ENCODE measurements around the gene FANCM. TPM values are rescaled to one million over a fixed set of nuclear protein-coding genes. Genes with fewer than 3 reads are reported as not detected.

FANCM gene
- total and polyA plus RNA-seq, 9 of the 15 experiments (the other 6 are each of a cell fraction or from before 2014, with no cell fraction given), result 5.1 to 14.4 (median 6.2) TPM

DNA sequence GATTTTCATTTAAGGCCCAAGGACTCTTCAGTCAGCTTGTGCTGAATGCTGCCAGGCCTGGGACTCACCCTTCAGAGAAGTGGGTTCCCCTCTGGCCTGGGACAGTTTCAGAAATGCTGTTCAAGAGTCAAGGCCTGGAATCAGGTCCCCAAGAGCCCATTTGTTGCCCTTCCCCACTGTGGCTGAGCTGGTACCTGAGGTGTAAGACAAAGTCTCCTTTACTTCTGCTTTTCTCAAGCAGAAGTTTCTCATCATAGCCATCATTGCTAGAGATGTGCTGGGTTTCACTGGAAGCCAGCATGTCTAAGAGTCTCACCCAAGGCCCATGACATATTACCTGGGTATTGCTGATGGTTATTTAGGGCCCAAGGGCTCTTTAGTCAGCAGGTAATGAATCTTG, 8.9 kb downstream of the FANCM start:
- H3K36me3 ChIP-seq (ENCODE audit: control insufficient read depth, insufficient read depth, low read length), result peaks cover 23% of the 10 kb centered on the region; the same call in 2 of the 3 replicates
- no peak overlapping the region for H3K9ac ChIP-seq (ENCODE audit: insufficient read depth in 1 of 2, low read depth in 2 of 2, low read length in 2 of 2)
- POLR2A ChIA-PET, result no interaction called here
- no peak for FAIRE-seq
- no peaks in the 10 kb centered on the region; a peak in 1 of 5 replicates for H3K4me1 ChIP-seq (replicated peaks in 1 of 2; ENCODE audit: control insufficient read depth in 2 of 2, insufficient read depth in 2 of 2, low read length in 2 of 2)
- H3K79me2 ChIP-seq (ENCODE audit: control insufficient read depth, insufficient read depth, low read length), result peaks cover 29% of the 10 kb centered on the region
- intact Hi-C loops (cut with micrococcal nuclease), result no loop called here
- in situ Hi-C loops (cut with MboI), result no loop called here
- TF ChIP-seq RB1 (IDR thresholded peaks at IDR 0.05; ENCODE audit: low read depth), result no peak
- TF ChIP-seq SPI1 (IDR thresholded peaks at IDR 0.05; ENCODE audit: borderline replicate concordance, low read depth, low read length), result no peak
- TF ChIP-seq SIN3B (IDR thresholded peaks at IDR 0.05; ENCODE audit: low read depth), result no peak
- TF ChIP-seq NR2C1 (IDR thresholded peaks at IDR 0.05), result no peak
- TF ChIP-seq NR2C1 (tag; IDR thresholded peaks at IDR 0.05), result no peak
- TF ChIP-seq ZNF436 (CRISPR knock-in tag; IDR thresholded peaks at IDR 0.05), result no peak
- TF ChIP-seq ZNF830 (CRISPR knock-in tag; IDR thresholded peaks at IDR 0.05), result no peak
- TF ChIP-seq GATAD2B (IDR thresholded peaks at IDR 0.05; ENCODE audit: borderline replicate concordance), result no peak
- H3K27ac ChIP-seq (ENCODE audit: extremely low read depth, low read depth, low read length), result no peak overlapping the region
- ATAC-seq, result no peak
- BruUV-seq (replicated peaks), result no TSS peak
- H3K9me3 ChIP-seq (replicated peaks; ENCODE audit: control insufficient read depth, insufficient read depth, low read depth, low read length), result no peaks in the 10 kb centered on the region
- no peak overlapping the region for H3K4me2 ChIP-seq (ENCODE audit: insufficient read depth, low read length)
- H3K4me3 ChIP-seq, result no peak overlapping the region
- no peak for DNase-seq (ENCODE audit: extremely low read depth in 1 of 4, low spot score in 3 of 4)
- no peaks in the 10 kb centered on the region for H4K20me1 ChIP-seq (replicated peaks; ENCODE audit: control insufficient read depth, insufficient read depth, low read length)
- H2AFZ ChIP-seq (ENCODE audit: low read depth, low read length), result no peak overlapping the region
- no peaks in the 10 kb centered on the region for H3K27me3 ChIP-seq (ENCODE audit: control insufficient read depth in 2 of 2, insufficient read depth in 2 of 2, low read length in 2 of 2)
- CTCF ChIA-PET (ENCODE audit: low intra/inter-chr PET ratio), result no interaction called here
- H3K9me1 ChIP-seq (ENCODE audit: control insufficient read depth, insufficient read depth, low read length), result no peaks in the 10 kb centered on the region

DNA sequence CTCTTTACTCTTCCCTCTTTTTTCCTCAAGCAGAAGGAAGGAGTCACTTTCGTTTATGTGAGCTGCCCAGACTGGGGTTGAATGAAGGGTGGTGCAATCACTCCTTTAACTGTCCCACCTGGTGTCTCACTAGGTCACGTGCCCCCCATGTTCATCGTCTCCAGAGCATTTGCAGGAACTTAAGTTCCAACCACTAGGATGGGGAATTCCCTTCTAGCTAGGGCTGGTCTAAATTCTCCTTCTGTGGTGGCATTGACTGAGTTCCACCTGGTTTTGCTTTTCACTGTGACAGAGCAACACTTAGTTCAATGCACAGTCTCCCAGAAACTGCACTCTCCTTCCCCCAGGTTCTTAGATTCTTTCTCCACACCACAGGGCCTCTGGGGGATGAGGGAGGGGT, 9.5 kb downstream of the FANCM start:
- H3K79me2 ChIP-seq (ENCODE audit: control insufficient read depth, insufficient read depth, low read length), result peaks cover 23% of the 10 kb centered on the region
- H3K9me3 ChIP-seq (replicated peaks; ENCODE audit: control insufficient read depth, insufficient read depth, low read depth, low read length), result no peaks in the 10 kb centered on the region
- intact Hi-C loops (cut with micrococcal nuclease), result no loop called here
- CTCF ChIA-PET (ENCODE audit: low intra/inter-chr PET ratio), result no interaction called here
- no TSS peak for BruUV-seq (replicated peaks)
- H3K27ac ChIP-seq (ENCODE audit: extremely low read depth, low read depth, low read length), result no peak overlapping the region
- no peak overlapping the region for H3K4me2 ChIP-seq (ENCODE audit: insufficient read depth, low read length)
- H2AFZ ChIP-seq (ENCODE audit: low read depth, low read length), result no peak overlapping the region
- no peaks in the 10 kb centered on the region for H3K9me1 ChIP-seq (ENCODE audit: control insufficient read depth, insufficient read depth, low read length)
- POLR2A ChIA-PET, result no interaction called here
- DNase-seq (ENCODE audit: extremely low read depth in 1 of 4, low spot score in 3 of 4) (no peak), ATAC-seq (no peak), FAIRE-seq (no peak)
- H3K9ac ChIP-seq (ENCODE audit: insufficient read depth in 1 of 2, low read depth in 2 of 2, low read length in 2 of 2), result no peak overlapping the region
- H4K20me1 ChIP-seq (replicated peaks; ENCODE audit: control insufficient read depth, insufficient read depth, low read length), result no peaks in the 10 kb centered on the region
- H3K4me3 ChIP-seq, result no peak overlapping the region
- peaks cover 26% of the 10 kb centered on the region; the same call in 2 of the 3 replicates for H3K36me3 ChIP-seq (ENCODE audit: control insufficient read depth, insufficient read depth, low read length)
- in situ Hi-C loops (cut with MboI), result no loop called here
- WGBS (ENCODE audit: insufficient coverage, low coverage, missing lambda C conversion rate), result 100% methylated on average over 2 of the region's 3 CpGs
- no peaks in the 10 kb centered on the region for H3K4me1 ChIP-seq (replicated peaks in 1 of 2; ENCODE audit: control insufficient read depth in 2 of 2, insufficient read depth in 2 of 2, low read length in 2 of 2)
- no peaks in the 10 kb centered on the region for H3K27me3 ChIP-seq (ENCODE audit: control insufficient read depth in 2 of 2, insufficient read depth in 2 of 2, low read length in 2 of 2)
- TF ChIP-seq MYBL2 (IDR thresholded peaks at IDR 0.05; ENCODE audit: low read depth) (no peak), MYBL2 (CRISPR knock-in tag; IDR thresholded peaks at IDR 0.05; ENCODE audit: borderline replicate concordance) (no peak), KAT8 (IDR thresholded peaks at IDR 0.05; ENCODE audit: low read depth) (no peak), ZNF609 (CRISPR knock-in tag; IDR thresholded peaks at IDR 0.05; ENCODE audit: borderline replicate concordance) (no peak)
